Thyroid gland (tissue), 4 donors: ENCODE data around the gene NDUFB4. TPM values are rescaled to one million over a fixed set of nuclear protein-coding genes. Genes with fewer than 3 reads are reported as not detected.
A peak's percentile ranks its signal among the peaks of the same experiment; 100 is the strongest.

Experiments
- DNase-seq, 2 donors: peaks; one replicate each; pipeline ENCODE4 v3.0.0-alpha.2; 2019
- H3K27ac ChIP-seq, 3 donors: fragments of 200-600 bp; sonication (generic); 1 replicate in 2 of 3; 2 replicates in 1 of 3; pipeline ENCODE4 v1.5.1; 2016 to 2019; ENCODE audit warnings: mild to moderate bottlenecking in 1 of 3, moderate library complexity in 1 of 3
- H3K27me3 ChIP-seq: fragments of 200-600 bp; sonication (generic); one replicate; pipeline ENCODE4 v1.5.1; 2019
- H3K36me3 ChIP-seq, 2 donors: fragments of 200-600 bp; sonication (generic); one replicate each; pipeline ENCODE4 v1.5.1; 2016 to 2019
- H3K4me1 ChIP-seq, 2 donors: fragments of 200-600 bp; sonication (generic); one replicate each; pipeline ENCODE4 v1.5.1; 2017 to 2019
- H3K4me3 ChIP-seq, 3 donors: fragments of 200-600 bp; sonication (generic); replicated peaks in 1 of 3; 1 replicate in 2 of 3; 2 replicates in 1 of 3; pipeline ENCODE4 v1.5.1; 2016; ENCODE audit warnings: mild to moderate bottlenecking in 1 of 3
- H3K9me3 ChIP-seq: fragments of 200-600 bp; sonication (generic); one replicate; pipeline ENCODE4 v1.5.1; 2017
- POLR2A ChIP-seq, 2 donors: fragments of 450-650 bp; IDR thresholded peaks; one replicate each; pipeline ENCODE4 v1.6.1; 2017; ENCODE audit warnings: antibody characterized with exemption in 2 of 2, mild to moderate bottlenecking in 2 of 2, moderate library complexity in 1 of 2
- WGBS, 2 donors: methylation state at CpG; one replicate each; pipeline ENCODE4 v1.1.5; 2017; 5-methylcytosine and 5-hydroxymethylcytosine counted together
- intact Hi-C: fragments of 100-400 bp; cut with DNase I; formaldehyde crosslinking; loops from one replicate; pipeline ENCODE4 v1.15.1; 2023
- total RNA-seq, 4 donors: library from RNA; depleted of rRNA; stranded (reverse); fragments of >200 nt; gene quantifications; one replicate each; pipeline ENCODE4 v1.2.3, GENCODE V29; 2016
- TF ChIP-seq, protein P1 (sequence below), 6 experiments: fragments of 200-600 bp in 3 of 6; fragments of 450-650 bp in 3 of 6; sonication (generic) in 3 of 6; IDR thresholded peaks; one replicate each; pipeline ENCODE4 v1.5.1; 2016 to 2019; ENCODE audit warnings: antibody characterized with exemption in 6 of 6, mild to moderate bottlenecking in 2 of 6, inconsistent platforms in 1 of 6, moderate library complexity in 1 of 6

Gene NDUFB4
- total RNA-seq: 100 to 1,000 TPM in 3 of 4 donors, 10 to 100 TPM in 1; 91.5 to 158 (median 118) TPM

DNA sequence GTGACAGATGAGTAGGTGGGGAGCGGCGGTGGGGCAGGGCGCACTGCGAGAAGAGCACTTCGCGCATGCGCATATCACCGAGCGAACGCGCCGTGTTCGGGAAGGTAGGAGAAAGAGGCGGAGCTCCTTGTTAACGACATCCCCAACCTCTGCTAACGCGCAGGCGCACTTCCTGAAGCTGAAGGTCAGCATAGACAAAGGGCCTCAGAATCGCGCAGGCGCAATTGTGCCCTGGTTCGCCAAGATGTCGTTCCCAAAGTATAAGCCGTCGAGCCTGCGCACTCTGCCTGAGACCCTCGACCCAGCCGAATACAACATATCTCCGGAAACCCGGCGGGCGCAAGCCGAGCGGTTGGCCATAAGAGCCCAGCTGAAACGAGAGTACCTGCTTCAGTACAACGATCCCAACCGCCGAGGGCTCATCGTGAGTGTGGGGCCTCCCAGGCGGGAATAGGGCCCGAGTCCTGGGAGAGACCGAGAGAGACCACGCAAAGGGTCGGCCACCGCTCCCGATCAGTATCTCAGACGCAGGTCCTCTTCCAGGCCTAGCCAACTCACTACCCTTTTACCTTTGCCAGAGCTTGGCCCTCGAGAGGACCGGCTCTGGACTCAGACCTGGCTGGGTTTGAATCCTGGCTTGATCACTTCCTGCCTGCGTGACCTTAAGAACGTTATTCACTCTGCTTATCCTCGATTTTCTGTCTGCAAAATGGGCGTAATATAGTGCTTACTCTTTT is at the start of gene NDUFB4:
TSS of gene NDUFB4 (plus strand) at position 221 of the 737 bp plus-strand sequence. CDS start at position 245, 24 bp downstream.
- peaks cover 2 to 7% of the 10 kb centered on the region in 2 donors for H3K36me3 ChIP-seq
- H3K4me1 ChIP-seq: peaks cover 11 to 23% of the 10 kb centered on the region in 2 donors
- 0 to 1% methylated on average over 38 to 40 of the region's 53 CpGs for WGBS, 2 donors
- peak within 1 kb of the TSS; percentile 86 to 96 (median 86) for H3K27ac ChIP-seq
- no peaks in the 10 kb centered on the region for H3K27me3 ChIP-seq
- intact Hi-C loops: no loop called here
- DNase-seq: peak; percentile 97
- peak within 1 kb of the TSS; percentile 62 to 85 (median 73) for H3K4me3 ChIP-seq
- no peaks in the 10 kb centered on the region for H3K9me3 ChIP-seq
- peak in 1 of 2 donors; percentile 89 for TF ChIP-seq POLR2A (IDR thresholded peaks at IDR 0.05)
- TF ChIP-seq, protein P1, sequence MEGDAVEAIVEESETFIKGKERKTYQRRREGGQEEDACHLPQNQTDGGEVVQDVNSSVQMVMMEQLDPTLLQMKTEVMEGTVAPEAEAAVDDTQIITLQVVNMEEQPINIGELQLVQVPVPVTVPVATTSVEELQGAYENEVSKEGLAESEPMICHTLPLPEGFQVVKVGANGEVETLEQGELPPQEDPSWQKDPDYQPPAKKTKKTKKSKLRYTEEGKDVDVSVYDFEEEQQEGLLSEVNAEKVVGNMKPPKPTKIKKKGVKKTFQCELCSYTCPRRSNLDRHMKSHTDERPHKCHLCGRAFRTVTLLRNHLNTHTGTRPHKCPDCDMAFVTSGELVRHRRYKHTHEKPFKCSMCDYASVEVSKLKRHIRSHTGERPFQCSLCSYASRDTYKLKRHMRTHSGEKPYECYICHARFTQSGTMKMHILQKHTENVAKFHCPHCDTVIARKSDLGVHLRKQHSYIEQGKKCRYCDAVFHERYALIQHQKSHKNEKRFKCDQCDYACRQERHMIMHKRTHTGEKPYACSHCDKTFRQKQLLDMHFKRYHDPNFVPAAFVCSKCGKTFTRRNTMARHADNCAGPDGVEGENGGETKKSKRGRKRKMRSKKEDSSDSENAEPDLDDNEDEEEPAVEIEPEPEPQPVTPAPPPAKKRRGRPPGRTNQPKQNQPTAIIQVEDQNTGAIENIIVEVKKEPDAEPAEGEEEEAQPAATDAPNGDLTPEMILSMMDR (IDR thresholded peaks at IDR 0.05): no peak

DNA sequence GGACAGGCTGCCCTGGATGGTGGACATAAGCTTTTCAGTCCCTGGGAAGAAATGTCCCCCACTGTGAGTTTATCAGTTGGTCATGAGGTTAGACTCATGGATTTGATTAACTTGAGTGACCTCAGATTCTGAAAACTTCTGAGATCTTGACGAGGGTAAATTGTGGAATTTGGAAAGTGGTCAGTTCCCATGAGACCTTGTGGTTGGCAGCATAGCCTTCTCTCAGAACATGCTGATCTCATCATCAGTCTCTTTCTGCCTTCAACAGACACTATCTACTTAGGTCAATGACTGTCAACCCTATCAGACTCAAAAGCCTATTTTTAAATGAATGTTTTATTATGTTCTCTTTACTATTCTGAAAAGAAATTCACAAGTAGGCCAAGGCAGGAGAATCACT is 45.6 kb upstream of the NDUFB4 start:
- Histone ChIP-seq H3K9me3 (no peaks in the 10 kb centered on the region), H3K27me3 (no peaks in the 10 kb centered on the region), H3K4me1 (no peaks in the 10 kb centered on the region), H3K4me3 (no peak overlapping the region), H3K36me3 (no peaks in the 10 kb centered on the region), H3K27ac (no peak overlapping the region)
- DNase-seq: no peak
- 47 to 58% methylated on average over 1 of the region's 1 CpG for WGBS, 2 donors
- intact Hi-C loops: loop anchor here (10.0 kb wide), 1 partner anchor 206 kb away; the partner anchor contains the start of gene LRRC58
- TF ChIP-seq, protein P1 (IDR thresholded peaks at IDR 0.05): no peak
- no peak for TF ChIP-seq POLR2A (IDR thresholded peaks at IDR 0.05)

DNA sequence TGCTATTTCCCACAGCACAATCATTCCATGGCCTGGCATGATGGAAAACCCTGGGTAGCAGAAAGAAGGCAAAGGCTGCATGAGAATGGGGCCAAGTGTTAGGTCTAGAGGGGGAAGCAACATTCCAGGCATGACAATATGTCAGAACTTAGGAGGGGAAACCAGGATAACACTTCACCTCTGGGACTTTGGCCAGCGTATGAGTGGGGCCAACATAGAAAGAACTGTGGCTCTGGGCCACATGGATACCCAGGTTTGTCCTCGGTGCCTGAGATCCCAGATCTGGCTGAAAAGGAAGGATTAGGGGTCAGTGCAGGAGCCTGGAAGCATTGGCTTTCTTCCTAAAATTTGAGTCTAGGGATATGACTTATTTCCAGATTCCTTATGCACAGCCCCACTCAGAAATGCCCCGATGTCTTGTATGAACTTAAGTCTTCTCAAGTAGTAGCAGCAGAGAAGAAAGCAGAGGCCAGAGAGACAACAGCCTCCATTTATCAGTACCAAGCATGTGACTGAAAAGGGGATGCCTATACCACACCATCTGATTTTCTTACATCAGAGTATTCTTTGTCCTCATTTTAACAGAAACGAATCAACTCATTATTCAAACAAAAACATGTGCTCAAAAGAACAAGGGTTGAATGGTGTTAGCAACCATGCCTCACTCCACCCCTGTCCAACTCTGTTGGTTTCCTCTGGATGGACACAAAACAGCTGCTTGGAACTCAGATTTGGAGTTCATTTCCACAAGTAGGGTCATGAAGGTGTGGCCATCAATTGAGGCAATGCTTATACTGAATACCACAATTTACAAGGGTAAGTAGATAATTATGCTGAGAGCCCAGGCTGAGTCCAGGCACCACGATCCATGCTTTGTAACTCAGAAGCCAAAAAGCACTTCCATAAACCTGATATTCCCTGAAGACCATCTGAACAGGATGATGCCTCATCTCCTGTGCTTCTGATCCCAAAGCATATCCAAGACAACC is 43.7 kb upstream of the NDUFB4 start:
- Histone ChIP-seq H3K4me1 (no peaks in the 10 kb centered on the region), H3K4me3 (no peak overlapping the region), H3K9me3 (no peaks in the 10 kb centered on the region), H3K36me3 (no peaks in the 10 kb centered on the region), H3K27me3 (no peaks in the 10 kb centered on the region), H3K27ac (no peak overlapping the region)
- WGBS, 2 donors: 70 to 85% methylated on average over 5 of the region's 5 CpGs
- intact Hi-C loops: loop anchor here (10.0 kb wide), 1 partner anchor 208 kb away; the partner anchor contains the start of gene LRRC58
- DNase-seq: no peak
- TF ChIP-seq POLR2A (IDR thresholded peaks at IDR 0.05): no peak
- TF ChIP-seq, protein P1 (IDR thresholded peaks at IDR 0.05): no peak

DNA sequence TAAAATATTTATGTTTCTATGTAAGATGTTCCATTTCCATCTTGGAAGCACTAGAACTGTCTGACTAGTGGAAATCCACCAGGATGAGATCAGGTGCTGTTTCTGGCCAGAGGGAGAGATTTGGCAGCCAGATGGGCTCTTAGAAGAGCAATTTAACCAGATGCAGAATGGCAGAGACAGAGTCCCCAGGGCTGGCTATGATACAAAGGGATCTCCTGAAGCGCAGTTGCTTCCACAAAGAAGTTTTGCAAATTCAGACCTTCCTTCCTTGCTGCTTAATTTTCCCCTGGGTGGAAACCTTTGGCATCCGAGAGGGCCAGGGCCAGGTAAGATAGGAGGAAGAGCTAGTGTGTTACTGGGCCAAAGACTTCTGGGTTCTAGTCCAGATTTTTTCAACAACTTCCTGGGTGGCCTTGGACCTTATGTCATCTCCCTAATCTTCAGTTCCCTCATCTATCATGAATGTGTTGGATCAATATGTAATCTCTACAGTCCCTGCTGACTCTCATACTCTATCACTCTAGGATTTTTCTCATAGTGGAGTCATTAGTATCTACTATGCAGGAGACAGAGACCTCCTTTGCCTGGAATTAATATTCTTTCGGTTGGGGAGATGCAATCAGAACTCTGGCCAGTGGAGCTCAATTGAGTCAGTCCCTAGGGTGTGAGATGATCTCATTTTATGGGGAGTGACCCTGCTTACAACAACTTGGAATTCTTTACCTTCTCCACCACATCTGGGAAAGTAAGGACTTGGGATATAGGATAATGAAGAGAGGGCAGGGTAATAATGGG is 41.1 kb upstream of the NDUFB4 start:
- WGBS, 2 donors: 62 to 92% methylated on average over 3 of the region's 3 CpGs
- Histone ChIP-seq H3K4me1 (peaks cover 0 to 12% of the 10 kb centered on the region in 2 donors), H3K36me3 (no peaks in the 10 kb centered on the region), H3K27me3 (no peaks in the 10 kb centered on the region), H3K27ac (no peak overlapping the region), H3K9me3 (no peaks in the 10 kb centered on the region), H3K4me3 (no peak overlapping the region)
- TF ChIP-seq, protein P1 (IDR thresholded peaks at IDR 0.05): no peak
- intact Hi-C loops: loop anchor here (5.0 to 10.0 kb wide), 2 partner anchors 138 to 210 kb away; partner anchors contain the start of gene LRRC58
- DNase-seq: no peak
